ENCODE measurements around the gene C4orf50.

GRCh38 chr4:6011271-6011671, 7.0 kb downstream of the C4orf50 start:
- TF ChIP-seq CTCF (IDR thresholded peaks at IDR 0.05; ENCODE audit: low read length): no peak
- TF ChIP-seq EZH2 (IDR thresholded peaks at IDR 0.05; ENCODE audit: borderline replicate concordance, low read length): no peak

Measured in OCI-LY1 (cell line).